GM10266 (cell line): ENCODE measurements around the gene LRRC27.

Source experiments
- DNase-seq: peaks from one replicate; pipeline ENCODE4 v3.0.0; 2012; ENCODE audit errors: extremely low spot score
- CTCF ChIP-seq: IDR thresholded peaks from 2 replicates; pipeline ENCODE4 v1.5.1; 2012; ENCODE audit warnings: mild to moderate bottlenecking, low read depth; ENCODE audit not compliant: control insufficient read depth, insufficient read depth; ENCODE audit errors: missing control alignments

The LRRC27 gene

GRCh38 chr10:132418527-132419416 lies 86.8 kb downstream of the LRRC27 start:
- no peak for TF ChIP-seq CTCF
- DNase-seq, result peak; percentile 50

- DNase-seq, result peak; percentile 37
- TF ChIP-seq CTCF, result no peak
These were observed 87.8 kb downstream of the LRRC27 start for GRCh38 chr10:132419538-132420468.

GRCh38 chr10:132420469-132420980 lies 88.5 kb downstream of the LRRC27 start:
- TF ChIP-seq CTCF, result no peak
- DNase-seq, result peak; percentile 42

- TF ChIP-seq CTCF, result no peak
These were observed 89.2 kb downstream of the LRRC27 start for GRCh38 chr10:132420981-132421846.

GRCh38 chr10:132421847-132422751 lies 90.1 kb downstream of the LRRC27 start:
- TF ChIP-seq CTCF, result no peak
- DNase-seq, result peak; percentile 56

More at GRCh38 chr10:132420981-132421846, 89.2 kb downstream of the LRRC27 start:
- DNase-seq, result peak; percentile 66
